Hepatocyte (in vitro differentiated cells): ENCODE results near the gene COX7B2.

Source experiments
- CTCF ChIP-seq: fragments of 200-600 bp; sonication (generic); IDR thresholded peaks from 2 replicates; pipeline ENCODE4 v1.5.1; 2016; ENCODE audit warnings: antibody characterized with exemption, mild to moderate bottlenecking; ENCODE audit not compliant: poor library complexity
- EZH2 ChIP-seq: fragments of 200-600 bp; sonication (generic); IDR thresholded peaks from 2 replicates; pipeline ENCODE4 v1.6.1; 2016; ENCODE audit warnings: antibody characterized with exemption, mild to moderate bottlenecking, borderline replicate concordance
- EZH2phosphoT487 ChIP-seq: fragments of 200-600 bp; sonication (generic); IDR thresholded peaks from one replicate; pipeline ENCODE4 v1.6.1; 2018; ENCODE audit warnings: antibody characterized with exemption, mild to moderate bottlenecking, low read depth, moderate library complexity; ENCODE audit not compliant: unreplicated experiment, severe bottlenecking

GRCh38 chr4:46900082-46900481 lies 9.0 kb downstream of the COX7B2 start:
- no peak for TF ChIP-seq EZH2phosphoT487
- TF ChIP-seq EZH2, result no peak
- no peak for TF ChIP-seq CTCF
